GM19193 (cell line): ENCODE results near the gene BTN3A1.

Experiments
- POLR2A ChIP-seq: IDR thresholded peaks from 4 replicates; pipeline ENCODE4 v1.6.1; 2011; ENCODE audit not compliant: insufficient read depth, insufficient read length; ENCODE audit errors: extremely low read depth

The BTN3A1 gene

GRCh38 chr6:26421259-26422144 is 19.4 kb downstream of the BTN3A1 start:
- TF ChIP-seq POLR2A = peak; percentile 13

GRCh38 chr6:26422329-26422728 is 20.3 kb downstream of the BTN3A1 start:
- no peak for TF ChIP-seq POLR2A

DNA sequence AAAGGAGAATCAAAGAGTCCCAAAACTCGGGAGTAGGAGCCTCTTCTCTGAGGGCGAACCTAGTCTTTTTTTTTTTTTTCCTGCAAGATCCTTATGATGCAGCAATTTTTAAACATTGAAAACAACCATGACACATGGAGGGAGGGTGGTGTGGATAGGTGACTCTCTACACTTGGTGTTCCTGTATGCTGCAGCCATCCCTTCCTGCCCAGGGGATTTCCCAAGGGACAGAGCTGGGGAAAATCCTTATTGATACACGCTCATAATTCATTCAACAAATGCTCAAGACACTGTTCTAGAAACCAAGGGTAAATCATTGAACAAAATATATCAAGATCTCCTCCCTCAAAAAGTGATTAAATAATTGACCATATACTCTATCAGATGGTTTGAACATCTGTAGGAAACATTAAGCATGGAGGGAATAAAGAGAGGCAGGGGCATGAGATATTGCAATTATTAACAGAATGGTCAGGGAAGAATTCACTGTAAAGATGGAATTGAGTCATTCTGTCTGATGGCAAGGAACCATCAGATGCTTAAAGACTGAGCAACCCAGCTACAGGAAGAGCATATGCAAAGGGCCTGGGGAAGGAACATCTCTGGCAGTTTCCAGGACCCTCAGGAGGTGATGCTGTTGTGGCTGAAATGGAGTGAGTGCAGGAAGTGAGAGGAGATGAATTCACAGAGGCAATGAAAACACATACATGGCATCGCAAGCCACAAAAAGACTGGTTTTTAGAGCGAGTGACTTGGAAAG is 24.8 kb downstream of the BTN3A1 start:
- TF ChIP-seq POLR2A = no peak

GRCh38 chr6:26427451-26427809 is 25.4 kb downstream of the BTN3A1 start:
- no peak for TF ChIP-seq POLR2A

GRCh38 chr6:26428206-26428605 is 26.1 kb downstream of the BTN3A1 start:
- TF ChIP-seq POLR2A = no peak

- no peak for TF ChIP-seq POLR2A
Observed at GRCh38 chr6:26430787-26431186, 28.7 kb downstream of the BTN3A1 start.

- TF ChIP-seq POLR2A = no peak
Observed at GRCh38 chr6:26431258-26432172, 29.4 kb downstream of the BTN3A1 start.

DNA sequence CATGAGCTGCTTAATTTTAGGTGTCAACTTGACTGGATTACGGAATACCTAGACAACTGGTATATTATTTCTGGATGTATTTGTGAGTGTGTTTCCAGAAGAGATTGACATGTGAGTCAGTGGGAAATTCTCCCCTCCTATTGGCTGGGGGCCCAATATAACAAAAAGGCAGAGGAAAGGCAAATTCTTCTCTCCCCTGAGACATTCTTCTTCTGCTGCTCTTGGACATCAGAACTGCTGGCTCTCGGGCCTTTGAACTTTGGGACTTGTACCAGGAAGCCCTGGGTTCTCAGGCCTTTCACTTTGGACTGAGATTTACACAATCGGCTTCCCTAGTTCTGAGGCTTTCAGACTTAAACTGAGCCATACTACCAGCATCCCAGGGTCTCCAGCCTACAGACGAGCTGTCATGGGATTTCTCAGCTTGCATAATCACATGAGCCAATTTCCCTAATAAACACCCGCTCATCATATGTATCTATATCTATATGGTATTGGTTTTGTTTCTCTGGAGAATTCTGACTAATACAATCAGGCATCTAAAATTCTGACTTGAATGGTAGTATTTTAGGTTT is 30.6 kb downstream of the BTN3A1 start:
- no peak for TF ChIP-seq POLR2A

DNA sequence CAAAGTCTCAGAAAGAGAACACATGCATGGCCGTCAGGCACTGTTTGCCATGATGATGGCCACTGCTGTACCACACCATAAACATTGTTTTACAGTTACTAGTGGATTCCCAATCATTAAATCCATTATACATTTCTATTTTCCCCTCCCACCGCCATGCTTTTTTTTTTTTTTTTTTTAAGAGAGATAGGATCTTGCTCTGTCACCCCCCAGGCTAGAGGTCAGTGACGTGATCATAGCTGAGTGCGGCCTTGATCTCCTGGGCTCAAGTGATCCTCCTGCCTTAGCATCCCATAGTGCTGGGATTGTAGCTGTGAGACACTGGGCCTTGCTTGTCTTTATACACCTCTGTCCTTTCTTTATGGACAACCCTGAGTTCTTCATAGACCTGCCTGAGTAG is 33.9 kb downstream of the BTN3A1 start:
- TF ChIP-seq POLR2A = no peak

DNA sequence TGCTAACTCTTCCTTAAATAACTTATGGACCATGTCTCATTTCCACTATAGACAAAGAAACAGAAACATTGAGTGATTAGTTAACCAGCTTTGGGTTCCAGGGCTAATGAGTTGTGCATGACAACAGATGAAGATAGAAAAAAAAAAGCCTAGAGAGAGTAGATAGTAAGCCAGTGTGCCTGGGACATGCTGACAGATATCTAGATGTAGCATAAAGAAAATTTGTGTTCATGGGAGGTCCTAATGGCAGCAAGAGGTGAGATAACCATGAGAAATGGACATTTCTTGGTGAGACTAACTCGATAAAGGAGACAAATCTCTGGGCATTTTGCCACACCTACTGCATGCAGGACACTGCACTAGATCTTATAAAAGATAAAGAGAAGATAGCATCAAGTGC is 35.5 kb downstream of the BTN3A1 start:
- TF ChIP-seq POLR2A = no peak

- TF ChIP-seq POLR2A = no peak
Observed at GRCh38 chr6:26438000-26438399, 35.9 kb downstream of the BTN3A1 start.

DNA sequence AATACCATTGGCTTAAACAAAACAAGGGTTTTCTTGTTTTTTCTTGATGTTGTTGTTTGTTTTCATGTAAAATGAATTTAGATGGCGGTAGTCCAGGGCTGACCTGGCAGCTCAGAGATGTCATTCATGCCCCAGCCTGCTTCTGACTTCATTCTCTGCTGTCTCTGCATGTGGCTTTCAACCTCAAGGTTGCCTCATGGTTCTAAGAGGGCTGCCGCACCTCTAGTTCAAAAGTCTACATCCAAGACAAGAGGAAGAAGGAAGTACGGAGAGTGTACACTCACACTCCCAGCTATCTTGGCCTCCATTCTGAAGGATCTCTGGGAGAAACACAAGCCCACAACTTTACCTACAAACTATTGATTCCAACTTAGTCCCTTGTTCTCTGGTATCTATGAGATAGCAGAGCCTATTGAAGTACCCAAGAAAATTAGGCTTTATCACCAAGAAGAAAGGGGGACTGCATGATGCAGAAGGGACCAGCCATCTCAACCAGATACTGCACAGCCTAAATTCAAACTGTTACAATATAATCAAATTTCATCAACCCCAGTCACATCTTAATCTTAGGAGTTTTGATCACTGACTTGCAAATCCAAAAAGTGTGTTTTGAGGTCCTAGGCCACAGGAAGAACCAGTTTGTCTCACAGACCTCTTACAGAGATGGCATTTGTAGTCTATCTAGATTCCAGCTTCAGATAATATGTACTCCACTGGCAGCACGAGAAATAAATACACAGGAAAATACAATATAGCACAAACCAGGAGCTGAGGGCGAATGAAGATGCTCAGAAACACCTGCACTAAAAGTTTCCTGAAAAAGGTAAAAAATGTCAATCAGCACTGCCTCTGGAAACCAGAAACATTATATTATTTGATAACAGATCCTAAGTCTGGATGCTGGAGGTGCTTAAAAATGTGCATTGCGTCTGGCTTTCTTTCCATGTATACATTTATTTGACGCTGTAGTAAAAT is 37.4 kb downstream of the BTN3A1 start:
- TF ChIP-seq POLR2A = no peak

DNA sequence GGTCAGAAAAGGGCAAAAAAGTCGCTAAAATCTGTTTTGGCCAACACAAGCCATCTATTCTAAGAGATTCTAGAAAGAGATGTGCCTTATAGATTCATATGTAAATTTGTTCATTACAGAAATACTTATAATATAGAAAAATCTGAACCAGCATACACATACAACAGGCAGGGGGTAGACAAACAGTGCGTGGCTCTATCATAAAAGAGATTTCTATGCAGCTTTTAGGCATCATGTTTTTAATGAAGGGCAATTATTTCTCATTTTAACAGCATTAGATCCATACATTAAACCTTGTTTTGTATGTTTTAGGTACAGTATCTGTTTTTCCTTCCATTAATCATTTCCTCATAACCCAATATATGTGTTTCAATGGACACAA is 38.9 kb downstream of the BTN3A1 start:
- TF ChIP-seq POLR2A = no peak
